GM19023 (cell line): Measurements from ENCODE around the gene KIRREL3.

Experiments used
- ATAC-seq: cut with Tn5 transposase; IDR thresholded peaks from one replicate; pipeline ENCODE4 v1.9.1; 2021; ENCODE audit warnings: mild to moderate bottlenecking, moderate library complexity; ENCODE audit not compliant: unreplicated experiment

KIRREL3 gene

GRCh38 chr11:126747315-126747714 lies 253.3 kb downstream of the KIRREL3 start:
- ATAC-seq = no peak

GRCh38 chr11:126746443-126746842 lies 254.1 kb downstream of the KIRREL3 start:
- no peak for ATAC-seq

GRCh38 chr11:126744699-126745098 lies 255.9 kb downstream of the KIRREL3 start:
- no peak for ATAC-seq

GRCh38 chr11:126743628-126744027 lies 256.9 kb downstream of the KIRREL3 start:
- ATAC-seq = no peak

- ATAC-seq = no peak
These were observed 258.0 kb downstream of the KIRREL3 start for GRCh38 chr11:126742582-126742981.

GRCh38 chr11:126740846-126741245 lies 259.7 kb downstream of the KIRREL3 start:
- ATAC-seq = no peak

GRCh38 chr11:126739499-126740145 lies 260.9 kb downstream of the KIRREL3 start:
- no peak for ATAC-seq

GRCh38 chr11:126738295-126739031 lies 262.1 kb downstream of the KIRREL3 start:
- ATAC-seq = no peak

GRCh38 chr11:126736682-126737572 lies 263.6 kb downstream of the KIRREL3 start:
- no peak for ATAC-seq

- ATAC-seq = no peak
These were observed 265.8 kb downstream of the KIRREL3 start for GRCh38 chr11:126734752-126735151.

- ATAC-seq = no peak
These were observed 266.9 kb downstream of the KIRREL3 start for GRCh38 chr11:126733685-126734084.

GRCh38 chr11:126732981-126733380 lies 267.6 kb downstream of the KIRREL3 start:
- ATAC-seq = peak; percentile 64

- ATAC-seq = no peak
These were observed 268.9 kb downstream of the KIRREL3 start for GRCh38 chr11:126731576-126732142.

GRCh38 chr11:126727381-126727780 lies 273.2 kb downstream of the KIRREL3 start:
- no peak for ATAC-seq

GRCh38 chr11:126725521-126725920 lies 275.0 kb downstream of the KIRREL3 start:
- ATAC-seq = no peak

- no peak for ATAC-seq
These were observed 275.5 kb downstream of the KIRREL3 start for GRCh38 chr11:126725043-126725442.

GRCh38 chr11:126723665-126724045 lies 276.9 kb downstream of the KIRREL3 start:
- ATAC-seq = no peak

- no peak for ATAC-seq
These were observed 277.5 kb downstream of the KIRREL3 start for GRCh38 chr11:126722956-126723664.

- ATAC-seq = no peak
These were observed 278.4 kb downstream of the KIRREL3 start for GRCh38 chr11:126722006-126722736.
